DMS 273 (cell line): ENCODE measurements around the gene RBPMS2.

Experiments
- DNase-seq: peaks from one replicate; lab custom pipeline; 2025; ENCODE audit not compliant: unreplicated experiment; lab: John Stamatoyannopoulos, UW

RBPMS2 gene

GRCh38 chr15:64791401-64791800, 16.0 kb upstream of the RBPMS2 start:
- DNase-seq, result no peak

GRCh38 chr15:64783796-64784195, 8.4 kb upstream of the RBPMS2 start:
- DNase-seq, result no peak

- no peak for DNase-seq
These were observed 7.4 kb upstream of the RBPMS2 start for GRCh38 chr15:64782751-64783150.

GRCh38 chr15:64781299-64781698, 5.9 kb upstream of the RBPMS2 start:
- no peak for DNase-seq

- no peak for DNase-seq
These were observed 5.3 kb upstream of the RBPMS2 start for GRCh38 chr15:64780600-64781156.

- no peak for DNase-seq
These were observed 4.2 kb upstream of the RBPMS2 start for GRCh38 chr15:64779630-64780029.

- no peak for DNase-seq
These were observed 3.6 kb upstream of the RBPMS2 start for GRCh38 chr15:64779024-64779423.

- no peak for DNase-seq
These were observed 1.0 kb upstream of the RBPMS2 start for GRCh38 chr15:64776402-64776786.

- DNase-seq, result peak; percentile 48
These were observed 528 bp downstream of the RBPMS2 start for GRCh38 chr15:64774629-64775493.

GRCh38 chr15:64774037-64774628, 1.3 kb downstream of the RBPMS2 start:
- no peak for DNase-seq

GRCh38 chr15:64773606-64774005, 1.8 kb downstream of the RBPMS2 start:
- DNase-seq, result no peak

GRCh38 chr15:64772964-64773363, 2.4 kb downstream of the RBPMS2 start:
- DNase-seq, result no peak

GRCh38 chr15:64772488-64772887, 2.9 kb downstream of the RBPMS2 start:
- no peak for DNase-seq

GRCh38 chr15:64770626-64771025, 4.8 kb downstream of the RBPMS2 start:
- no peak for DNase-seq

GRCh38 chr15:64767203-64767602, 8.2 kb downstream of the RBPMS2 start:
- DNase-seq, result no peak

- DNase-seq, result no peak
These were observed 9.3 kb downstream of the RBPMS2 start for GRCh38 chr15:64766058-64766457.

GRCh38 chr15:64763874-64764273, 11.5 kb downstream of the RBPMS2 start:
- no peak for DNase-seq

- DNase-seq, result no peak
These were observed 11.9 kb downstream of the RBPMS2 start for GRCh38 chr15:64763462-64763861.

GRCh38 chr15:64763021-64763420, 12.4 kb downstream of the RBPMS2 start:
- no peak for DNase-seq

- no peak for DNase-seq
These were observed 12.8 kb downstream of the RBPMS2 start for GRCh38 chr15:64762546-64762945.

- DNase-seq, result no peak
These were observed 14.2 kb downstream of the RBPMS2 start for GRCh38 chr15:64761156-64761555.

- no peak for DNase-seq
These were observed 15.3 kb downstream of the RBPMS2 start for GRCh38 chr15:64760056-64760455.
